IPS-15b (cell line): ENCODE measurements around the gene CRYZL1.
A peak's percentile ranks its signal among the peaks of the same experiment; 100 is the strongest.
"Not testable (repeated sequence)": the region's sequence is repeated elsewhere in the genome, so short reads cannot be mapped to it uniquely, and the experiment has no call there.

Source experiments
- H3K27me3 ChIP-seq: one replicate; pipeline ENCODE4 v1.6.1; 2013; ENCODE audit warnings: low read length; ENCODE audit not compliant: control insufficient read depth, insufficient read depth
- H3K36me3 ChIP-seq: one replicate; pipeline ENCODE4 v1.6.1; 2013; ENCODE audit warnings: low read length; ENCODE audit not compliant: control insufficient read depth, insufficient read depth
- H3K4me1 ChIP-seq: one replicate; pipeline ENCODE4 v1.6.1; 2013; ENCODE audit warnings: mild to moderate bottlenecking, low read length; ENCODE audit not compliant: control insufficient read depth, insufficient read depth
- H3K4me3 ChIP-seq: one replicate; pipeline ENCODE4 v1.5.1; 2013; ENCODE audit warnings: low read depth, low read length
- H3K9ac ChIP-seq: one replicate; pipeline ENCODE4 v1.6.1; 2013; ENCODE audit warnings: low read depth, mild to moderate bottlenecking, low read length
- H3K9me3 ChIP-seq: one replicate; pipeline ENCODE4 v1.6.1; 2013; ENCODE audit warnings: mild to moderate bottlenecking, low read length; ENCODE audit not compliant: control insufficient read depth, insufficient read depth

CRYZL1 gene

DNA sequence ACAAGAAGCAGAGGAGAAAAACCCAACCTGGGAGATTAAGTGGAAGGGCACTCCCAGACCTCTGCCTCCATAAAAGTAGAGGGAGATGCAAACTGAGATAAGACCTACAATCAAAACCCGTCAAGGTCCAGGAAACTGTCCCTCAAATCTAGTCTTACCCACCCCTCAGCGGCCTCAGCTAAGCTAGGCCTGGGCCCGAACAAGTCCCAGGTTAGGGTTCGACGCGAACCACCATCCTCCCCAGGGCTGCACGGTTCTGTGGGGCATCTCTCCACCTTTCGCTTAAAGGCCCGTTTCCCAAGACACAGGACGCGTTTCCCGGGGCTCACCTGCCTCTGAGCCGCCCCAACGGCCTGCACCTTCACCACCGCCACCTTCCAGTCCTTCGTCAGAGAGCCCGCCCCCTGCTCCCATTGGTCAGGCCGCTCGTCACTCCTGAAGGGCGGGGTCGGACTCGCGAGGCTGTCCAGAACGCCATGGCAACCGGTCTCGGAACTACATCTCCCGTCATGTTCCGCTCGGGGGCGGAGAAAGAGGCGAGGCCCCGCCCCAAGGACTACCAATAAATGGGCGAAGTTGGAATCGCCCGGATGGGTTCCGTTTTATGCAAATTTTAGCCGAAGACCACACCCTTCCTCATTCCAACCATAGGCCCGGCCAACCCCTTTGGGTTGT, at the start of gene CRYZL1:
Gene CRYZL1 (minus strand): TSS at position 390 of the 675 bp plus-strand sequence. CDS start 10,190 bp downstream, outside the sequence.
- peaks cover 11% of the 10 kb centered on the region for H3K4me1 ChIP-seq
- H3K4me3 ChIP-seq: peak within 1 kb of the TSS; percentile 98
- no peaks in the 10 kb centered on the region for H3K9me3 ChIP-seq
- H3K36me3 ChIP-seq: no peaks in the 10 kb centered on the region
- peak within 1 kb of the TSS; percentile 97 for H3K9ac ChIP-seq
- no peaks in the 10 kb centered on the region for H3K27me3 ChIP-seq

DNA sequence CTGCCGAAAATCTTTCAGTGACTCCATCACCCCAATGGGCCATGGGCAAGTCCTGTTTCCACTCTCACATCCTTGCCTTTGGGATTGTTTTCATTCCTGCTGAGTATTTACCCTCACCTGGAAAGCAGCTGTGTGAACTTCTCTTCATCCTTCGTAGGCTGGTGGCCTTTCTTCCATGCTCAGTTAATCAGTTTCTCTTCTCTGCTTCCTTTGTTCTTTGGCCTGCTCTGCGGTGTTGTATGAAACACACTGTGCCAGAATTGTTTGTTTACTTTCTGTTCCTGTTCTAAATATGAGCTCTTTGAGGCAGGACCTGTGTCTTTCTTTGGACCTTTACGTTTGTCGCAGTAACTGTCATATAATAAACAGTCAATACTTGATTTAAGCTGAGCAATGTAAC, 49.3 kb upstream of the CRYZL1 start:
- Histone ChIP-seq H3K4me1 (peaks cover 37% of the 10 kb centered on the region), H3K27me3 (no peaks in the 10 kb centered on the region), H3K9ac (no peak overlapping the region), H3K9me3 (no peaks in the 10 kb centered on the region), H3K4me3 (no peak overlapping the region), H3K36me3 (no peaks in the 10 kb centered on the region)

DNA sequence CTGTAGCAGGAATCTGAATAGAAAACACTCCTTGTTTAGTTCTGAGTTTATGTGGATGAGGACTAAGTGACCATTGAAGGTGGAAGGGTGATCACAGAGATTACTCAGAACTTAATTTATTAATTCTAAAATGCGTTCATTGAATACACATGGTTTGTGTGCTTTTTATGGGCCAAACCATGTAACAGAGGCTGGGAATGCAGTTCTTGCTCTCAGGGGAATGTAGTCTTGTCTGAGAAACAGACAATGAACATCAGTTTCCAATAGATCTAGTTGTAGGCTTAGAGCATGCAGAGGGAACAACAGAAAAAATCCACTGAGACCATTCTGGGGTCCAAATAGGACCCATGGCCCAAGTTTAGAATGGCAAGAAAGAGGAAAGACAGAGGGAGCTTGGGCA, 46.8 kb upstream of the CRYZL1 start:
- Histone ChIP-seq H3K4me1 (peaks cover 59% of the 10 kb centered on the region), H3K36me3 (no peaks in the 10 kb centered on the region), H3K4me3 (no peak overlapping the region), H3K27me3 (no peaks in the 10 kb centered on the region), H3K9ac (no peak overlapping the region), H3K9me3 (no peaks in the 10 kb centered on the region)

DNA sequence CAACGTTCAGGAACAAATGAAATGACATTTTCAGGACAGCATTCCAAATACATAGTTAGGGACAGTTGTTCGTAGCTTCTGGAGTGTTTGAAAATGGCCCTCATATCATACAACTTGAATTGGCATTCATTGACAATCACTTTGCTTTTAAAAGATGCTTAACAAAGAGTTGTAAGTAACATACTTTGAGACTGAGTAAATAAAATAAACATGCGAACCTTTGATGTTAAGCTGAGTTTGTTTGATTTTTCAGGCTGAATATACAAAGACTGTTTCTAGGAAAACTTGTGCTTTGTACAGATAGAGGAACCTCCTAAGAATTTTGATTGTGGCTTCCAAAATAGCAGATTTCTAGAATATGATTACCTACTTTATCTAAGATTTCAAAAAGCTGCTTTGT, 46.1 kb upstream of the CRYZL1 start:
- Histone ChIP-seq H3K4me3 (no peak overlapping the region), H3K9ac (no peak overlapping the region), H3K36me3 (no peaks in the 10 kb centered on the region), H3K9me3 (no peaks in the 10 kb centered on the region), H3K4me1 (peaks cover 64% of the 10 kb centered on the region), H3K27me3 (no peaks in the 10 kb centered on the region)

DNA sequence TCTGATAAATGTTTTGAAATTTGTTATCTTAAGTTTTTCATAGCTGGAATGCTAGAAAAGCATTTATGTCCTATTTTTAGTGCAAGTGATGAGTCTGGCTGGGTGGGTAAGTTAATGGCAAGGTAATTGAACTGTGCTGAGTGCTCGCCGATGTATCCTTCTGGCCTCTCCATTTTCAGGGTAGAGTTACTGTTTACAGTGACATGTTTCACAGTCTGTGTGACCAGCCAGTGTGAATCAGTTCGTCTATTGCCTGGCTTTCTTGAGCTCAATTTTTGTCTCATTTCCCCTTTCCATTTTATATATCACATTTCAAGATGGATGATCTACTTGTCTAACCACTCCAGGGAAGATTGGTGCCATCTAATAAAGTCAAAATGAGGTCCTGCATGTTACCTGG, 44.8 kb upstream of the CRYZL1 start:
- peaks cover 55% of the 10 kb centered on the region for H3K4me1 ChIP-seq
- H3K9me3 ChIP-seq: no peaks in the 10 kb centered on the region
- H3K4me3 ChIP-seq: no peak overlapping the region
- no peaks in the 10 kb centered on the region for H3K36me3 ChIP-seq
- no peaks in the 10 kb centered on the region for H3K27me3 ChIP-seq
- H3K9ac ChIP-seq: peak overlapping the region; percentile 4

DNA sequence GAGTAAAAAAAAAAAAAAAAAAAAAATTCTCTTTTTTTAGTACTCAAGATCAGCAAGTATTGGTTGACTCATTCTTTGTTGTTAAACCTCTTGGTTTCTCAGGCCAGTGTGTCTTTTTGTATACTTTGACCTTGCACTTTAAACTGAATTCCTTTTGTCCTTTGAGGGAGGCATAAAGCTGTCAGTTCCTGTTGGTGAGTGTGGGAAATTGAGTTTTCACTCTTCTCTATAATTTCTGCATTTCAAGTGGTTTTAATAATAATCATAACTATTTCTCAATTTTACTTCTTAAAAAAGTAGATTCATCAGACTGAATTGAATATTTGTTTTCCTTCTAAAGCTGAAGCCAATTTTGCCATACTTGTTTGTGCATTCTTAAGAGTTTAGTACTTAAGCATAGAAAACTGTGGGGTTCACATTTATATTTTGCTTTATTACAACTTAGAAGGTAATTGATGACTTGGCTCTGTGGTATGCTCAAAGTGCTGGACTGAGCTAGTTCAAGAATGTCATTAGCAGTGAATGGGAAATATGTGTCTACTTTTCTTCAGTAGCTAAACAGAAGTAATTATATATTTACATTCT, 44.2 kb upstream of the CRYZL1 start:
- no peaks in the 10 kb centered on the region for H3K36me3 ChIP-seq
- H3K9me3 ChIP-seq: no peaks in the 10 kb centered on the region
- peaks cover 49% of the 10 kb centered on the region for H3K4me1 ChIP-seq
- H3K9ac ChIP-seq: no peak overlapping the region
- no peaks in the 10 kb centered on the region for H3K27me3 ChIP-seq
- peak overlapping the region; percentile 31 for H3K4me3 ChIP-seq

DNA sequence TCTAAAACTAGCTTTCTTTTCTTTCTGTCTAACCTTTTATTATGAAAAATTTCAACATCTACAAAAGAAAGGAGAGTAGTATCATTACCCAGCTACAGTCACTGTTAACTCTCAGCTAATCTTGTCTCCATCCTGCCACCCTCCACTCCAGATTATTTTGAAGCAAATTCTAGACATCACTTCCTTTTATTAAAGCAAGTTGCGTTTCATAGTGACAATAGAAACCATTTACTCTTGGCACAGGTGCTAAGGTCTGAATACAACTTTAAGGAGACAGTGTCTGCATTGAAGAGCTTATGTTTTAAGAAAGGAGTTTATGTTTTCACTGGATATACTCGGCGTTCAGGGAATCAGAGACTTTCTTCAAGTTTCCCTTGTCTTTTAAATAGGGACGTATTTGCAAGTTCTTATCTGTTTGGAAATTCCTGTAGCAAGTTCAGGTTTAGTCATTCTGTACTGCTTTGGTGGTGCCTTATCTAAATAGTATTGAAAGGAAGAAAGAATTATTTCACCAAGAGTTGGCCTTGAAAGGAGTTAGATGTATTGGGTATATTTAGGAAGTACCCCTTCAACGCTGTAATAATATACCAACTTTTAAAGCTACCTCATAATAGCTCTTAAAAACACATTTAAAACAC, 43.5 kb upstream of the CRYZL1 start:
- H3K4me3 ChIP-seq: peak overlapping the region; percentile 31
- no peaks in the 10 kb centered on the region for H3K36me3 ChIP-seq
- peaks cover 49% of the 10 kb centered on the region for H3K4me1 ChIP-seq
- H3K9ac ChIP-seq: no peak overlapping the region
- H3K27me3 ChIP-seq: no peaks in the 10 kb centered on the region
- H3K9me3 ChIP-seq: no peaks in the 10 kb centered on the region

DNA sequence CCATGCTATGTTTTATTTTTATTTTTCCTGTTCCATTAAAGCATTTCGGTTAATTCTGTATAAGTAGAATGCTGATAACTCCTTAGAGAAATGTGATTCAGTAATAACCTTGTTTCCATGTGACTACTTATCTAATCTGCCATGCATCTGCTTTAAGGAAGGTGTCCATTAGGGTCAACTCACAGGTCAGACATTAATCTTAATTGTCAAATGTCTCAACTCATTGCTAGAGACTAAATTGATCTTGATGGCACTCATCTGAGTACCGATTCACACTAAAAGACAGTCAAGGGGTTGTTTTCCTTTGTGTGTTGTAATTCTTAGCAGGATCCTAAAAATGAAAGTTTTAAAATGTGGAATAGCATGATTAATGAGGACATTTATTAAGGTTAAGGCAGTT, 42.5 kb upstream of the CRYZL1 start:
- Histone ChIP-seq H3K36me3 (no peaks in the 10 kb centered on the region), H3K9ac (peak overlapping the region; percentile 47), H3K27me3 (no peaks in the 10 kb centered on the region), H3K4me1 (peaks cover 52% of the 10 kb centered on the region), H3K4me3 (no peak overlapping the region), H3K9me3 (no peaks in the 10 kb centered on the region)

DNA sequence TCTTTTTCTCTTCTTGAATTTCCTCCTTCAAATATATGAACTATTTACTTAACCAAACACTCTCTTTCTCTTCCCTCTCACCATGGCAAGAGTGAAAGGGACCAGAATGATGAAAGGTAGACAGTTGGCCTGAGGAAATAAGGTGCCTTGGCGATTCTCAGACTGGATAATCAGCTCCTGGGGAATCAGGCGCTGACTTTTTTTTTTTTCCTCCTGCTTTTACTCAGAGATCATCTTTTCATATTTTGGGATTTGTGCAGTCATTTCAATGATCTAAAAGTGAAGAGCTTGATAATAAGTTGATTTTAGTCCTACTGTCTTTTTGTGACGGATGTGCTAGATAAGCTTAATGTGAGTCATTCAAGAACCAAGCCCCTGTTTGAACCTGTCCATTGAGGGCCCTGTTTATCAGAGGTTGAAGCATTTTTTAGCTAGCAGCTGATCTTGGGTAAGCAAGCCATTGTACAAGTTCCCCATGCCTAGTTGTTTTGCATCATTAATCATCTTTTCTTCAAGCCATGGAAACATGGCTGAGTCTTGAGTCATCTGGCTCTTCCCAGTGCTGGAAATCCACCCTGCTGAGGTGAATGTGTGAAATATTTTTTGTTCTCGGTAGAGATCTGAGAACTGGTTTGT, 41.6 kb upstream of the CRYZL1 start:
- Histone ChIP-seq H3K27me3 (no peaks in the 10 kb centered on the region), H3K36me3 (no peaks in the 10 kb centered on the region), H3K4me3 (no peak overlapping the region), H3K9ac (no peak overlapping the region), H3K9me3 (no peaks in the 10 kb centered on the region), H3K4me1 (peaks cover 50% of the 10 kb centered on the region)

DNA sequence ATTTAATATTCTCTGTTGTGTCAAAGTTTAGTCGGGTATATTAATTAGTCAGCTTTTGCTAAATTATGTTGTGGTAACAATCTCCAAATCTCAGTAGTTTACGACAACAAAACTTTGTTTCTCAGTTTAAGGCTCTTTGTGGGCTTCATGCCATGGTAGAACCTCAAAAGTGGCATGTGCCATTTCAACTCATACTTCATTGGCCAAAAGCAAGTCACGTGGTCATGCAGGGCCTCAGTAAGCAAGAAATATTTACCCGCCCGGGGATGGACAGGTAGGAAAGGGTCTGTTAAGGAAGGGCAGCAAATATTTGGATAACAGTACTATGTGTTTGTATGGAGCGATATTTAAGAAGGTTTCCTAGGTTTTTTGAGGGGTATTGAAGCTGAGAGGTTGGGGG, 39.3 kb upstream of the CRYZL1 start:
- H3K36me3 ChIP-seq: no peaks in the 10 kb centered on the region
- no peaks in the 10 kb centered on the region for H3K27me3 ChIP-seq
- H3K9me3 ChIP-seq: no peaks in the 10 kb centered on the region
- no peak overlapping the region for H3K9ac ChIP-seq
- peaks cover 39% of the 10 kb centered on the region for H3K4me1 ChIP-seq
- H3K4me3 ChIP-seq: no peak overlapping the region

DNA sequence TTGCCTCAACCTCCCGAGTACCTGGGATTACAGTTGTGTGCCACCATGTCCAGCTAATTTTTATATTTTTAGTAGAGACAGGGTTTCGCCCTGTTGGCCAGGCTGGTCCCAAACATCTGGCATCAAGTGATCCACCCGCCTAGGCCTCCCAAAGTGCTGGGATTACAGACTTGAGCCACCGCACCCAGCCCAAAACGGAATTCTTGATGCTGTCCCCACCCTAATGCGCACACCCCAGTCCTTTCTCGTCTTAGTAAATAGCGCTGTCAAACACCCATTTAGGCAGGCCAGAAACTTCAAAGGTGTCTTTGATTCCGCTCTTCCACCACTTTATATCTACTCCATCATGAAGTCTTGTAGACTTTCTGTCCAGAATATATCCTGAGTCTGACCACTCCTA, 35.9 kb upstream of the CRYZL1 start:
- Histone ChIP-seq H3K9ac (no peak overlapping the region), H3K36me3 (no peaks in the 10 kb centered on the region), H3K4me1 (peaks cover 19% of the 10 kb centered on the region), H3K4me3 (no peak overlapping the region), H3K9me3 (no peaks in the 10 kb centered on the region), H3K27me3 (no peaks in the 10 kb centered on the region)

DNA sequence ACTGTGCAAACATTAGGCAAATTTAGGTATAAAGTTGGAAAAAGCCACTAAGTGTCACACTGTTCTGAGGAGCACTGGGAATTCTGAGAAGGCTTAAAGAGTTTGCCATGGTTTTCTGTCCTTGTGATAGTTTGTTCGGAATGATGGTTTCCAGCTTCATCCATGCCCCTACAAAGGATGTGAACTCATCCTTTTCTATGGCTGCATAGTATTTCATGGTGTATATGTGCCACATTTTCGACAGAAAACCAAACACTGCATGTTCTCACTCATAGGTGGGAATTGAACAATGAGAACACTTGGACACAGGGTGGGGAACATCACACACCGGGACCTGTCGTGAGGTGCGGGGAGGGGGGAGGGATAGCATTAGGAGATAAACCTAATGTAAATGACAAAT, 35.1 kb upstream of the CRYZL1 start:
- not testable (repeated sequence) for H3K4me3 ChIP-seq, H3K27me3 ChIP-seq, H3K36me3 ChIP-seq, H3K9ac ChIP-seq, H3K9me3 ChIP-seq
- peaks cover 19% of the 10 kb centered on the region for H3K4me1 ChIP-seq
